ENCODE measurements around the gene SLC4A1.
"Not testable (repeated sequence)": the region's sequence is repeated elsewhere in the genome, so short reads cannot be mapped to it uniquely, and the experiment has no call there.

SLC4A1 gene

DNA sequence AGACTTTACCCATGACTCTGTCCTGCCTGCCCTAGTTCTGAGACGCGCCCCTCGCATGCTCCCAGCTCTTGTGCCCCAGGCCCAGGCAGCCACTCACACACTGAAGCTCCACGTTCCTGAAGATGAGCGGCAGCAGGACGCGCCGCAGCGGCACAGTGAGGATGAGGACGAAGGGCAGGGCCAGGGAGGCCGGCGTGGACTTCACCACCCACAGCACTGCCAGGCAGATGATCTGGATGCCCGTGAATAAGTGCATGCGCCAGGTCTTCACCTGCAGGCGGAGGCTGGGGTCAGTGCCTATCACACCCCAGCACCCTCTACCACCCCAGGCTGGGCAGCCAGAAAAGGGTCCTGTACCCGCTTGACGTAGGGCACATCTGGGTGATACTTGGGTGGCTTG lies 16.9 kb downstream of the SLC4A1 start:
- in situ Hi-C loops (cut with MboI; ENCODE audit: low sequenced_read_pairs, unreplicated experiment), result no loop called here
- no peak for DNase-seq (ENCODE audit: low spot score)
- TF ChIP-seq, protein P1, sequence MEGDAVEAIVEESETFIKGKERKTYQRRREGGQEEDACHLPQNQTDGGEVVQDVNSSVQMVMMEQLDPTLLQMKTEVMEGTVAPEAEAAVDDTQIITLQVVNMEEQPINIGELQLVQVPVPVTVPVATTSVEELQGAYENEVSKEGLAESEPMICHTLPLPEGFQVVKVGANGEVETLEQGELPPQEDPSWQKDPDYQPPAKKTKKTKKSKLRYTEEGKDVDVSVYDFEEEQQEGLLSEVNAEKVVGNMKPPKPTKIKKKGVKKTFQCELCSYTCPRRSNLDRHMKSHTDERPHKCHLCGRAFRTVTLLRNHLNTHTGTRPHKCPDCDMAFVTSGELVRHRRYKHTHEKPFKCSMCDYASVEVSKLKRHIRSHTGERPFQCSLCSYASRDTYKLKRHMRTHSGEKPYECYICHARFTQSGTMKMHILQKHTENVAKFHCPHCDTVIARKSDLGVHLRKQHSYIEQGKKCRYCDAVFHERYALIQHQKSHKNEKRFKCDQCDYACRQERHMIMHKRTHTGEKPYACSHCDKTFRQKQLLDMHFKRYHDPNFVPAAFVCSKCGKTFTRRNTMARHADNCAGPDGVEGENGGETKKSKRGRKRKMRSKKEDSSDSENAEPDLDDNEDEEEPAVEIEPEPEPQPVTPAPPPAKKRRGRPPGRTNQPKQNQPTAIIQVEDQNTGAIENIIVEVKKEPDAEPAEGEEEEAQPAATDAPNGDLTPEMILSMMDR (IDR thresholded peaks at IDR 0.05; ENCODE audit: borderline replicate concordance, control extremely low read depth, extremely low read depth, insufficient read depth, missing control alignments), result no peak

DNA sequence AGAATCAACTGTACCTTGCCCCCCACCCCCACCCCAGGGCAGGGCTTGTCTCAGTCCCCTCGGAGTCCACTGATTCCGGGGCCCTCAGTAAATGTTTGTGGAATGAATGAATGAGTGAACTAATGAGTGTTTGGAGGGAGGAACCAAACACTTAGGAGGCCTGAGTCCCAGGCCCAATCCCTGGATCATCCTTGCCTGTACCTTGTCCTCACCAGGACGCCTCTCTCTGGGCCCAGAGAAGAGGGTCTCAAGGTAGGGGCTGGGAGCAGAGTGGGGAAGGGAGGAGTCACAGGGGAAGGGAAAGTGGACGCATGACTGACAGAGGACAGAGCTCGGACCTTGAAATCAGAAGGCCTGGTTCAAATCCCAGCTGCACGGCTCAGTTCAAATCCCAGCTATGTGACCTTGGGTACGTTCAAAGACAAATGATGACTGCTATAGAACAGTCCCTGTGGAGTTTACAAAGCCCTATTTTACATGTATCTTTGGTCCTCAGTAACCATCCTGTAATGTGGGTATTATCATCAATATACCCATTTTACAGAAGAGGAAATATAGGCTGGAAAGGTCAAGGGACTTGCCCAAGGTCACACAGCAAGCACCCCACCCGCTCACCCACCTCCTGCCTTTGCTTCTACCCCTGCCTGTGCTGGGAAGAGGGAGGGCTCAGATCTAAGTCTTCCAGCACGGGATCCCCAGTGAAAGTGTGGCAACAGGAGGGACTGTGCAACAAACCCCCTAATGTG lies 18.3 kb downstream of the SLC4A1 start:
- in situ Hi-C loops (cut with MboI; ENCODE audit: low sequenced_read_pairs, unreplicated experiment), result no loop called here
- DNase-seq (ENCODE audit: low spot score), result no peak

DNA sequence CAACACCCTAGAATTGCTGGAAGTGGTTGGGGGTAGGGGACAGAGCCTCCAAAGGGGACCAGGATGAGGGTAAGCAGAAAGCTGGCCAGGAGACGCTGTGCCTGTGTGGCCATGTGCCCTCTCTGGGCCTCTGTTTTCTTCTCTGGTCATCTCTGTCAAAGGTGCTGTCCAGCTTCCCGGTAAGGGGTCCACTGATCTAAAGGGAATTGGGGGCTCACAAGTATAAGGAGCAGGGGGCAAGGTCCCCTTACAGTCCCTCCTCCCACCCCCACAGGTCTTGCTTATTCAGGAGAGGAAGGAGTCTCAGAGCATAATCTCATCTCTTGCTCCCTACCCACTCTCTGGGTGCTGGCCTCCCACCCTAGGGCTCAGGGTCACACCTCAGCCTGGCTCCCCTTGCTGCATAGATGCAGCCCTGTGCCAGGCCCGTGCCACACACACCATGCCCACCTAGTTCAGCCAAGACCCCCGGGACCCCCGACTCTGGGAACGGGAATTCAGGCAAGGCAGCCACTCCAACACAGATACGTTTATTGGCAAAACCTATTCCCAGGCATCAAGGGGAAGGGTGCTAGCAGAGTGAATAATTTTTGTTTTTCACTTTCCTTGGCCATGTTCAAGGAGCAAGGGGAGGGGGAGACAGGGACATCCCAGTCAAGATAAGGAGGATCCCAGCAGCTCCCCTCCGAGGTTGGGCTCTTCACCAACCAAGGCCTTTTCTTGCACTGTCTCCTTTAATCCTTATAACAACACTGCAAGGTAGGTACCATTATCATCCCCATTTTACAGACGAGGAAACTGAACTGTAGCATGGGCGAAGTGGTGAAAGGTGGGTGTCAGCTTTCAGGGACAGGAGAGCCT lies 19.8 kb downstream of the SLC4A1 start:
- TF ChIP-seq, protein P1 (IDR thresholded peaks at IDR 0.05; ENCODE audit: borderline replicate concordance, control extremely low read depth, extremely low read depth, insufficient read depth, missing control alignments), result no peak
- in situ Hi-C loops (cut with MboI; ENCODE audit: low sequenced_read_pairs, unreplicated experiment), result no loop called here
- no peak for DNase-seq (ENCODE audit: low spot score)

More for the DNA sequence above, 18.3 kb downstream of the SLC4A1 start:
- TF ChIP-seq, protein P1 (IDR thresholded peaks at IDR 0.05; ENCODE audit: borderline replicate concordance, control extremely low read depth, extremely low read depth, insufficient read depth, missing control alignments), result no peak

DNA sequence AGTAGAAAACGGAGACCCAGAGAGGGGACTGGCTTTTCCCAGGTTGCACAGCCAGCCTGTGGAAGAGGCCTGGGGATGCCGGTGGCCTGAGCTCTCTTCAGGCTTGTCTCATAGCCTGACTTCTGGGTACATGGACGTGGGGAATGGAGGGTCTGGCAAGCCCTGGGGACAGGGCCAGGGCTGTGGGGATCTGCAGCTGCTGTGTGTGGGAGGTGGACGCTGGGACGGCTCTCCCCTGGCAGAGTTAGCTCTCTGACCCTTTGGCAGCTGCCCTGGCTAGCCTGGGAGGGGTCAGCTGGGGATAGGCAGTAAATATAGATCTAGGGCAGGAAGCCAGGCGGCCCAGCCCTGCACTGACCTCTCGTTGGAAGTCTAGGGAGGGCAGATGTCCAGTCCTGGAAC lies 20.5 kb downstream of the SLC4A1 start:
- no peak for DNase-seq (ENCODE audit: low spot score)
- TF ChIP-seq, protein P1 (IDR thresholded peaks at IDR 0.05; ENCODE audit: borderline replicate concordance, control extremely low read depth, extremely low read depth, insufficient read depth, missing control alignments), result no peak
- in situ Hi-C loops (cut with MboI; ENCODE audit: low sequenced_read_pairs, unreplicated experiment), result no loop called here

DNA sequence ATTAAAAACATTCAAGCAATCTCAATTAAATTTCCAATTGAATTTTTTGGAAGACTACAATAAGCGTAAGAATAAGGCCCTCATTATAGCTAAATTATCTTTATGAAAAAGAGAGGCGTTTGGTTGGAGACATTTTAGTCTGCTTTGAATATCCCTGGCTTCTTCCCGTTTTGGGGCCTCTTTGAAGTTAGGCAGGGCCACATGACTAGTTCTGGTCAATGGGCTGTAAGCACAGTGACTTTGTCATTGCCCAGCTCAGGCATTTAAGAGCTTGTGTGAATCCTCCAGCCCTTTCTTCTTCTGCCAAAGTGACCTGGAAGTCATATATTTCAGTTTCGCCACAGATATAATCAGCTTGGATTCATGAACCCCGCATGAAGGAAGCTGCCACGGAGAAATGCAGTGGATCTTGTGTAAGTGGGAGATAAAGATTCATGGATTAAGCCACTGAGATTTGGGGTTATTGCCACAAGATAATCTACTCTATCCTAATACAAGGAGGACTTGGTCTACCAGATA lies 26.8 kb downstream of the SLC4A1 start:
- in situ Hi-C loops (cut with MboI; ENCODE audit: low sequenced_read_pairs, unreplicated experiment), result no loop called here
- DNase-seq (ENCODE audit: low spot score), result no peak
- TF ChIP-seq, protein P1 (IDR thresholded peaks at IDR 0.05; ENCODE audit: borderline replicate concordance, control extremely low read depth, extremely low read depth, insufficient read depth, missing control alignments), result no peak

DNA sequence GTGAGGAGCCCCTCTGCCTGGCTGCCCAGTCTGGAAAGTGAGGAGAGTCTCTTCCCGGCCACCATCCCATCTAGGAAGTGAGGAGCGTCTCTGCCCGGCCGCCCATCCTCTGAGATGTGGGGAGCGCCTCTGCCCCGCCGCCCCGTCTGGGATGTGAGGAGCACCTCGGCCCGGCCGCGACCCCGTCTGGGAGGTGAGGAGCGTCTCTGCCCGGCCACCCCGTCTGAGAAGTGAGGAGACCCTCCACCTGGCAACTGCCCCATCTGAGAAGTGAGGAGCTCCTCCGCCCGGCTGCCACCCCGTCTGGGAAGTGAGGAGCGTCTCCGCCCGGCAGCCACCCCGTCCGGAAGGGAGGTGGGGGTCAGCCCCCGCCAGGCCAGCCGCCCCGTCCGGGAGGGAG lies 30.0 kb downstream of the SLC4A1 start:
- in situ Hi-C loops (cut with MboI; ENCODE audit: low sequenced_read_pairs, unreplicated experiment), result not testable (repeated sequence)

More for the DNA sequence above, 30.0 kb downstream of the SLC4A1 start:
- DNase-seq (ENCODE audit: low spot score), result not testable (repeated sequence)

Measured in GM13976 (cell line).